PFSK-1 (cell line): ENCODE data around the gene CLDN14.

Experiments used
- FOXP2 ChIP-seq: optimal IDR thresholded peaks from 2 replicates; pipeline ENCODE3; 2011; ENCODE audit warnings: borderline replicate concordance, control low read depth, inconsistent platforms; ENCODE audit not compliant: insufficient read depth; ENCODE audit errors: extremely low read length, extremely low read depth
- POLR2AphosphoS5 ChIP-seq: IDR thresholded peaks from 2 replicates; pipeline ENCODE4 v1.6.1; 2012; ENCODE audit warnings: low read depth, mild to moderate bottlenecking, control low read depth, low read length, moderate library complexity
- SIN3A ChIP-seq: IDR thresholded peaks from 2 replicates; pipeline ENCODE4 v1.6.1; 2012; ENCODE audit warnings: mild to moderate bottlenecking, low read length, moderate library complexity, borderline replicate concordance; ENCODE audit not compliant: insufficient read depth
- TAF1 ChIP-seq: IDR thresholded peaks from 2 replicates; pipeline ENCODE4 v1.6.1; 2012; ENCODE audit warnings: low read length, control low read depth, borderline replicate concordance; ENCODE audit not compliant: insufficient read depth
- TF ChIP-seq, protein P1 (sequence below), 2 experiments: IDR thresholded peaks; 2 replicates each; pipeline versions ENCODE4 v1.6.1 to v1.8.0; 2011 to 2012; ENCODE audit warnings: low read depth in 2 of 2, low read length in 2 of 2, control low read depth in 1 of 2, inconsistent platforms in 1 of 2, mild to moderate bottlenecking in 1 of 2, moderate library complexity in 1 of 2; ENCODE audit not compliant: insufficient read depth in 1 of 2

GRCh38 chr21:36506482-36506881, 26.6 kb upstream of the CLDN14 start:
- TF ChIP-seq, protein P1, sequence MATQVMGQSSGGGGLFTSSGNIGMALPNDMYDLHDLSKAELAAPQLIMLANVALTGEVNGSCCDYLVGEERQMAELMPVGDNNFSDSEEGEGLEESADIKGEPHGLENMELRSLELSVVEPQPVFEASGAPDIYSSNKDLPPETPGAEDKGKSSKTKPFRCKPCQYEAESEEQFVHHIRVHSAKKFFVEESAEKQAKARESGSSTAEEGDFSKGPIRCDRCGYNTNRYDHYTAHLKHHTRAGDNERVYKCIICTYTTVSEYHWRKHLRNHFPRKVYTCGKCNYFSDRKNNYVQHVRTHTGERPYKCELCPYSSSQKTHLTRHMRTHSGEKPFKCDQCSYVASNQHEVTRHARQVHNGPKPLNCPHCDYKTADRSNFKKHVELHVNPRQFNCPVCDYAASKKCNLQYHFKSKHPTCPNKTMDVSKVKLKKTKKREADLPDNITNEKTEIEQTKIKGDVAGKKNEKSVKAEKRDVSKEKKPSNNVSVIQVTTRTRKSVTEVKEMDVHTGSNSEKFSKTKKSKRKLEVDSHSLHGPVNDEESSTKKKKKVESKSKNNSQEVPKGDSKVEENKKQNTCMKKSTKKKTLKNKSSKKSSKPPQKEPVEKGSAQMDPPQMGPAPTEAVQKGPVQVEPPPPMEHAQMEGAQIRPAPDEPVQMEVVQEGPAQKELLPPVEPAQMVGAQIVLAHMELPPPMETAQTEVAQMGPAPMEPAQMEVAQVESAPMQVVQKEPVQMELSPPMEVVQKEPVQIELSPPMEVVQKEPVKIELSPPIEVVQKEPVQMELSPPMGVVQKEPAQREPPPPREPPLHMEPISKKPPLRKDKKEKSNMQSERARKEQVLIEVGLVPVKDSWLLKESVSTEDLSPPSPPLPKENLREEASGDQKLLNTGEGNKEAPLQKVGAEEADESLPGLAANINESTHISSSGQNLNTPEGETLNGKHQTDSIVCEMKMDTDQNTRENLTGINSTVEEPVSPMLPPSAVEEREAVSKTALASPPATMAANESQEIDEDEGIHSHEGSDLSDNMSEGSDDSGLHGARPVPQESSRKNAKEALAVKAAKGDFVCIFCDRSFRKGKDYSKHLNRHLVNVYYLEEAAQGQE (IDR thresholded peaks at IDR 0.05; ENCODE audit: insufficient read depth in 1 of 2, low read depth in 2 of 2, low read length in 2 of 2), result no peak
- no peak for TF ChIP-seq POLR2AphosphoS5
- TF ChIP-seq TAF1, result no peak
- TF ChIP-seq SIN3A, result no peak
- TF ChIP-seq FOXP2, result no peak
